Hepatocyte (in vitro differentiated cells): ENCODE measurements around the gene ZNF793. TPM values are rescaled to one million over a fixed set of nuclear protein-coding genes. Genes with fewer than 3 reads are reported as not detected.

Experiments
- DNase-seq: peaks from one replicate; pipeline ENCODE4 v3.0.0-alpha.2; 2016; ENCODE audit warnings: low spot score
- H2AFZ ChIP-seq: fragments of 200-600 bp; sonication (generic); 2 replicates; pipeline ENCODE4 v1.6.0; 2016; ENCODE audit warnings: antibody characterized with exemption, mild to moderate bottlenecking
- H3K27ac ChIP-seq: fragments of 200-600 bp; sonication (generic); 2 replicates; pipeline ENCODE4 v1.5.1; 2016; ENCODE audit warnings: mild to moderate bottlenecking
- H3K27me3 ChIP-seq: fragments of 200-600 bp; sonication (generic); 2 replicates; pipeline ENCODE4 v1.6.1; 2016
- H3K36me3 ChIP-seq: fragments of 200-600 bp; sonication (generic); replicated peaks from 2 replicates; pipeline ENCODE4 v1.5.1; 2016; ENCODE audit warnings: low read depth; ENCODE audit not compliant: insufficient read depth
- H3K4me1 ChIP-seq: fragments of 200-600 bp; sonication (generic); 2 replicates; pipeline ENCODE4 v1.5.1; 2016; ENCODE audit warnings: mild to moderate bottlenecking, moderate library complexity; ENCODE audit not compliant: insufficient read depth
- H3K4me2 ChIP-seq: fragments of 200-600 bp; sonication (generic); 2 replicates; pipeline ENCODE4 v1.6.0; 2016
- H3K4me3 ChIP-seq: fragments of 200-600 bp; sonication (generic); 2 replicates; pipeline ENCODE4 v1.5.1; 2016; ENCODE audit warnings: mild to moderate bottlenecking
- H3K79me2 ChIP-seq: fragments of 200-600 bp; sonication (generic); 2 replicates; pipeline ENCODE4 v1.6.0; 2017; ENCODE audit warnings: mild to moderate bottlenecking
- H3K9me2 ChIP-seq: fragments of 200-600 bp; sonication (generic); replicated peaks from 2 replicates; pipeline ENCODE4 v1.6.0; 2017; ENCODE audit warnings: mild to moderate bottlenecking; ENCODE audit not compliant: insufficient read depth
- H3K9me3 ChIP-seq: fragments of 200-600 bp; sonication (generic); 2 replicates; pipeline ENCODE4 v1.5.1; 2016; ENCODE audit warnings: low read depth, mild to moderate bottlenecking
- H4K20me1 ChIP-seq: fragments of 200-600 bp; sonication (generic); 2 replicates; pipeline ENCODE4 v1.6.0; 2016; ENCODE audit warnings: mild to moderate bottlenecking; ENCODE audit not compliant: insufficient read depth, poor library complexity, severe bottlenecking
- CTCF ChIP-seq: fragments of 200-600 bp; sonication (generic); IDR thresholded peaks from 2 replicates; pipeline ENCODE4 v1.5.1; 2016; ENCODE audit warnings: antibody characterized with exemption, mild to moderate bottlenecking; ENCODE audit not compliant: poor library complexity
- EZH2 ChIP-seq: fragments of 200-600 bp; sonication (generic); IDR thresholded peaks from 2 replicates; pipeline ENCODE4 v1.6.1; 2016; ENCODE audit warnings: antibody characterized with exemption, mild to moderate bottlenecking, borderline replicate concordance
- EZH2phosphoT487 ChIP-seq: fragments of 200-600 bp; sonication (generic); IDR thresholded peaks from one replicate; pipeline ENCODE4 v1.6.1; 2018; ENCODE audit warnings: antibody characterized with exemption, mild to moderate bottlenecking, low read depth, moderate library complexity; ENCODE audit not compliant: unreplicated experiment, severe bottlenecking
- WGBS: methylation state at CpG from one replicate; pipeline ENCODE4 v1.1.6; 2016; ENCODE audit warnings: low lambda C conversion rate; ENCODE audit errors: missing lambda C conversion rate; 5-methylcytosine and 5-hydroxymethylcytosine counted together
- polyA plus RNA-seq: library from polyadenylated mRNA; unstranded; fragments of >200 nt; fragmentation: Nextera tagmentation; extraction: Ambion mirVana; gene quantifications from 2 replicates; pipeline ENCODE4 v1.2.1, GENCODE V29; 2016
- total RNA-seq: library from RNA; depleted of rRNA; stranded (reverse); fragments of >200 nt; gene quantifications from 2 replicates; pipeline ENCODE4 v1.2.3, GENCODE V29; 2014

ZNF793 gene
- total and polyA plus RNA-seq, 2 experiments from 2014 or later: 5.8 to 6.2 TPM

- Histone ChIP-seq H3K4me1 (peaks cover 4% of the 10 kb centered on the region), H3K4me3 (peak overlapping the region; percentile 93), H2AFZ (peak overlapping the region; percentile 92), H3K79me2 (peaks cover 3% of the 10 kb centered on the region), H3K27ac (peak overlapping the region; percentile 99), H3K4me2 (peak overlapping the region; percentile 85), H3K9me3 (peaks cover 2% of the 10 kb centered on the region), H4K20me1 (no peaks in the 10 kb centered on the region), H3K27me3 (no peaks in the 10 kb centered on the region), H3K9me2 (no peaks in the 10 kb centered on the region), H3K36me3 (no peaks in the 10 kb centered on the region)
- peak; percentile 6 for DNase-seq
- TF ChIP-seq CTCF: no peak
- no peak for TF ChIP-seq EZH2
- TF ChIP-seq EZH2phosphoT487: no peak
- WGBS: 7% methylated on average over 12 of the region's 12 CpGs
Observed at GRCh38 chr19:37505958-37506386, 767 bp upstream of the ZNF793 start.

- Histone ChIP-seq H3K36me3 (no peaks in the 10 kb centered on the region), H2AFZ (peak overlapping the region; percentile 92), H3K4me1 (peaks cover 4% of the 10 kb centered on the region), H3K9me3 (no peaks in the 10 kb centered on the region), H3K4me3 (peak overlapping the region; percentile 93), H4K20me1 (no peaks in the 10 kb centered on the region), H3K4me2 (peak overlapping the region; percentile 85), H3K79me2 (peaks cover 3% of the 10 kb centered on the region), H3K9me2 (no peaks in the 10 kb centered on the region), H3K27ac (peak overlapping the region; percentile 99), H3K27me3 (no peaks in the 10 kb centered on the region)
- no peak for TF ChIP-seq CTCF
- TF ChIP-seq EZH2: no peak
- no peak for TF ChIP-seq EZH2phosphoT487
- DNase-seq: no peak
- WGBS: 4% methylated on average over 9 of the region's 9 CpGs
Observed at GRCh38 chr19:37507167-37507464, 377 bp downstream of the ZNF793 start.

- Histone ChIP-seq H3K79me2 (peaks cover 3% of the 10 kb centered on the region), H4K20me1 (no peaks in the 10 kb centered on the region), H3K4me2 (no peak overlapping the region), H3K4me3 (no peak overlapping the region), H3K27me3 (no peaks in the 10 kb centered on the region), H3K4me1 (peaks cover 4% of the 10 kb centered on the region), H2AFZ (no peak overlapping the region), H3K27ac (no peak overlapping the region), H3K9me2 (no peaks in the 10 kb centered on the region), H3K36me3 (no peaks in the 10 kb centered on the region), H3K9me3 (peaks cover 6% of the 10 kb centered on the region)
- DNase-seq: no peak
- WGBS: 100% methylated on average over 3 of the region's 3 CpGs
- TF ChIP-seq CTCF (no peak), EZH2 (no peak), EZH2phosphoT487 (no peak)
Observed at GRCh38 chr19:37511186-37511585, 4.4 kb downstream of the ZNF793 start.

- peaks cover 6% of the 10 kb centered on the region for H3K9me3 ChIP-seq
- no peak overlapping the region for H2AFZ ChIP-seq
- H3K79me2 ChIP-seq: peaks cover 3% of the 10 kb centered on the region
- no peak overlapping the region for H3K4me2 ChIP-seq
- TF ChIP-seq EZH2: no peak
- no peak for TF ChIP-seq EZH2phosphoT487
- TF ChIP-seq CTCF: no peak
- no peaks in the 10 kb centered on the region for H4K20me1 ChIP-seq
- H3K9me2 ChIP-seq: no peaks in the 10 kb centered on the region
- H3K4me3 ChIP-seq: no peak overlapping the region
- H3K36me3 ChIP-seq: no peaks in the 10 kb centered on the region
- H3K27me3 ChIP-seq: no peaks in the 10 kb centered on the region
- peaks cover 4% of the 10 kb centered on the region for H3K4me1 ChIP-seq
- H3K27ac ChIP-seq: no peak overlapping the region
- 97% methylated on average over 3 of the region's 3 CpGs for WGBS
- DNase-seq: no peak
Observed at GRCh38 chr19:37511821-37512220, 5.1 kb downstream of the ZNF793 start.
